HG02798 (cell line): Measurements from ENCODE around the gene PCAT6.
"Not testable (repeated sequence)": the region's sequence is repeated elsewhere in the genome, so short reads cannot be mapped to it uniquely, and the experiment has no call there.

Source experiments
- ATAC-seq: cut with Tn5 transposase; IDR thresholded peaks from one replicate; pipeline ENCODE4 v1.9.1; 2021; ENCODE audit warnings: mild to moderate bottlenecking; ENCODE audit not compliant: unreplicated experiment, poor library complexity

The PCAT6 gene

GRCh38 chr1:202810615-202811295 lies at the start of gene PCAT6:
PCAT6 (plus strand) TSS chr1:202810954.
- ATAC-seq: peak; percentile 85

- no peak for ATAC-seq
Observed at GRCh38 chr1:202762019-202762418, 48.7 kb upstream of the PCAT6 start.

- no peak for ATAC-seq
Observed at GRCh38 chr1:202765721-202766120, 45.0 kb upstream of the PCAT6 start.

- ATAC-seq: no peak
Observed at GRCh38 chr1:202770135-202770534, 40.6 kb upstream of the PCAT6 start.

GRCh38 chr1:202781180-202781579 lies 29.6 kb upstream of the PCAT6 start:
- no peak for ATAC-seq

GRCh38 chr1:202786804-202787203 lies 23.9 kb upstream of the PCAT6 start:
- no peak for ATAC-seq

GRCh38 chr1:202788800-202789199 lies 22.0 kb upstream of the PCAT6 start:
- ATAC-seq: no peak

GRCh38 chr1:202791077-202791747 lies 19.5 kb upstream of the PCAT6 start:
- no peak for ATAC-seq

- ATAC-seq: no peak
Observed at GRCh38 chr1:202794051-202794740, 16.6 kb upstream of the PCAT6 start.

- ATAC-seq: not testable (repeated sequence)
Observed at GRCh38 chr1:202794931-202795330, 15.8 kb upstream of the PCAT6 start.

- no peak for ATAC-seq
Observed at GRCh38 chr1:202796670-202797069, 14.1 kb upstream of the PCAT6 start.

- no peak for ATAC-seq
Observed at GRCh38 chr1:202798260-202798659, 12.5 kb upstream of the PCAT6 start.

GRCh38 chr1:202798792-202799331 lies 11.9 kb upstream of the PCAT6 start:
- no peak for ATAC-seq

GRCh38 chr1:202800742-202801141 lies 10.0 kb upstream of the PCAT6 start:
- no peak for ATAC-seq

- no peak for ATAC-seq
Observed at GRCh38 chr1:202801175-202801574, 9.6 kb upstream of the PCAT6 start.

GRCh38 chr1:202802034-202802433 lies 8.7 kb upstream of the PCAT6 start:
- ATAC-seq: no peak

GRCh38 chr1:202802998-202803932 lies 7.5 kb upstream of the PCAT6 start:
- no peak for ATAC-seq

- no peak for ATAC-seq
Observed at GRCh38 chr1:202804126-202804525, 6.6 kb upstream of the PCAT6 start.

- ATAC-seq: no peak
Observed at GRCh38 chr1:202805886-202806844, 4.6 kb upstream of the PCAT6 start.
